Central memory CD8-positive, alpha-beta T cell (primary cell): Measurements from ENCODE around the gene PIK3R2.

Experiments used
- ATAC-seq: fragments of 150-1000 bp; cut with Tn5 transposase; replicated peaks from 2 replicates; pipeline ENCODE4 v1.10.0; 2022; ENCODE audit warnings: mild to moderate bottlenecking, moderate FRiP score, moderate number of reproducible peaks; ENCODE audit not compliant: poor library complexity, severe bottlenecking; ENCODE audit errors: extremely low read depth
- DNase-seq, 2 donors: peaks; one replicate each; pipeline ENCODE4 v3.0.0; 2021; ENCODE audit warnings: low spot score in 2 of 2
- H3K27ac Mint-ChIP-seq: one replicate; pipeline ENCODE4 v1.8.0; 2022; ENCODE audit warnings: low read depth, mild to moderate bottlenecking, moderate library complexity, mixed read lengths
- H3K27me3 Mint-ChIP-seq: one replicate; pipeline ENCODE4 v1.8.0; 2022; ENCODE audit warnings: mixed read lengths
- H3K36me3 Mint-ChIP-seq: one replicate; pipeline ENCODE4 v1.8.0; 2022; ENCODE audit warnings: mild to moderate bottlenecking, moderate library complexity, mixed read lengths; ENCODE audit not compliant: insufficient read depth
- H3K4me1 Mint-ChIP-seq: one replicate; pipeline ENCODE4 v1.8.0; 2022; ENCODE audit warnings: mixed read lengths
- H3K4me3 Mint-ChIP-seq: one replicate; pipeline ENCODE4 v1.8.0; 2022; ENCODE audit warnings: mild to moderate bottlenecking, moderate library complexity, mixed read lengths
- H3K9me3 Mint-ChIP-seq: one replicate; pipeline ENCODE4 v1.8.0; 2022; ENCODE audit warnings: mixed read lengths

Gene PIK3R2

GRCh38 chr19:18173054-18173571 is 20.1 kb downstream of the PIK3R2 start:
- peak overlapping the region; percentile 90 for H3K4me3 Mint-ChIP-seq
- peak; percentile 7 for ATAC-seq
- peaks cover 16% of the 10 kb centered on the region for H3K36me3 Mint-ChIP-seq
- peaks cover 21% of the 10 kb centered on the region for H3K4me1 Mint-ChIP-seq
- no peaks in the 10 kb centered on the region for H3K9me3 Mint-ChIP-seq
- H3K27ac Mint-ChIP-seq, result peak overlapping the region; percentile 78
- no peak for DNase-seq
- no peaks in the 10 kb centered on the region for H3K27me3 Mint-ChIP-seq

DNA sequence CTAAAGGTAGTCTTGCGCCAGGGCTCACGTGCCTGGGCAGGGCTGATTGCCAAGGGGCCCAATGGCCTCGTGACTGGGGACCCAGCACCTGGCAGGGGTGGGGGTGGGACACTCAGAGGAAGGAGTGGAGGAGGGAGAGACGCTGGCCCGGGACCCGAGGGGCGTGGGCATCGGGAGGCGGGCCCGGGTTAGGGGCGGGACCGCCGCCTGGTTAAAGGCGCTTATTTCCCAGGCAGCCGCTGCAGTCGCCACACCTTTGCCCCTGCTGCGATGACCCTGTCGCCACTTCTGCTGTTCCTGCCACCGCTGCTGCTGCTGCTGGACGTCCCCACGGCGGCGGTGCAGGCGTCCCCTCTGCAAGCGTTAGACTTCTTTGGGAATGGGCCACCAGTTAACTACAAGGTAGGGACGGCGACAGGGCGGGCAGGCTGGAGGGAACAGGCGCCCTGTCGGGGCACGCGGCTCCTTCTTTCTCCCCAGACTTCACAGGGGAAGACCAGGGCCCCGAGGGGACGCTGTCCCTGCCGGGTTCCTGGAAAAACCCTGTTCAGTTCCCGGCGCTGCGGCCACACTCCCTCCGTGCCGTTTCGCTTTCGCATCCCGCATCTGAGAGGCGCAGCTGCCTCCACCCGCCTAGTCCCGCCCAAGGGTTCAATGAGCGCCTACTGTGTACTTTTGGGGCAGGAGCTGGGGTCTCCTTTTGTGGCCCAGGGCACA is 20.8 kb downstream of the PIK3R2 start, which contains the start of gene IFI30:
TSS of gene IFI30 (plus strand) at position 242 of the 717 bp plus-strand sequence. CDS start at position 271, 29 bp downstream.
- H3K36me3 Mint-ChIP-seq, result peaks cover 15% of the 10 kb centered on the region
- ATAC-seq (peak; percentile 66), DNase-seq (no peak)
- peak within 1 kb of the TSS; percentile 78 for H3K27ac Mint-ChIP-seq
- peaks cover 18% of the 10 kb centered on the region for H3K4me1 Mint-ChIP-seq
- peak within 1 kb of the TSS; percentile 90 for H3K4me3 Mint-ChIP-seq
- H3K27me3 Mint-ChIP-seq, result no peaks in the 10 kb centered on the region
- no peaks in the 10 kb centered on the region for H3K9me3 Mint-ChIP-seq

- DNase-seq (no peak), ATAC-seq (no peak)
- no peaks in the 10 kb centered on the region for H3K27me3 Mint-ChIP-seq
- peaks cover 11% of the 10 kb centered on the region for H3K36me3 Mint-ChIP-seq
- no peak overlapping the region for H3K27ac Mint-ChIP-seq
- H3K9me3 Mint-ChIP-seq, result no peaks in the 10 kb centered on the region
- H3K4me1 Mint-ChIP-seq, result peaks cover 18% of the 10 kb centered on the region
- H3K4me3 Mint-ChIP-seq, result peak overlapping the region; percentile 90
Observed at GRCh38 chr19:18174983-18175382, 22.0 kb downstream of the PIK3R2 start.

- DNase-seq (no peak), ATAC-seq (no peak)
- no peaks in the 10 kb centered on the region for H3K9me3 Mint-ChIP-seq
- no peak overlapping the region for H3K4me3 Mint-ChIP-seq
- H3K27ac Mint-ChIP-seq, result no peak overlapping the region
- peaks cover 18% of the 10 kb centered on the region for H3K4me1 Mint-ChIP-seq
- no peaks in the 10 kb centered on the region for H3K27me3 Mint-ChIP-seq
- peaks cover 8% of the 10 kb centered on the region for H3K36me3 Mint-ChIP-seq
Observed at GRCh38 chr19:18176367-18177310, 23.7 kb downstream of the PIK3R2 start.

DNA sequence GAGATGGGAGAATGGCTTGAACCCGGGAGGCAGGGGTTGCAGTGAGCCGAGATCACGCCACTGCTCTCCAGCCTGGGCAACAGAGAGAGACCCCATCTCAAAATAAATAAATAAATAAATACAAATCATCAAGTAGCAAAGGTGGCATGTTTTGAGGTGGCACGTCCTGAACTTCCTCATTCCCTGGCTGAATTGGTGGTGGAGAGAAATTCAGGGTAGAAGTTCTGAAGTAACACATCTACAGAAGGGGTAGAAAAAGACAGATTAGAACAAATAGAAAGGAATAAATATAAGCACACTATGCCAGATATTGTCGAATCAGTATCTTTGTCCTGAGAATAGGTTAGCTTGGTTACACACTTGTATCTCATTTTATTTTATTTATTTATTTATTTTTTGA is 27.0 kb downstream of the PIK3R2 start:
- Mint-ChIP-seq H3K4me1 (no peaks in the 10 kb centered on the region), H3K27ac (no peak overlapping the region), H3K27me3 (no peaks in the 10 kb centered on the region), H3K4me3 (no peak overlapping the region), H3K36me3 (peaks cover 6% of the 10 kb centered on the region), H3K9me3 (no peaks in the 10 kb centered on the region)
- DNase-seq (no peak), ATAC-seq (no peak)

DNA sequence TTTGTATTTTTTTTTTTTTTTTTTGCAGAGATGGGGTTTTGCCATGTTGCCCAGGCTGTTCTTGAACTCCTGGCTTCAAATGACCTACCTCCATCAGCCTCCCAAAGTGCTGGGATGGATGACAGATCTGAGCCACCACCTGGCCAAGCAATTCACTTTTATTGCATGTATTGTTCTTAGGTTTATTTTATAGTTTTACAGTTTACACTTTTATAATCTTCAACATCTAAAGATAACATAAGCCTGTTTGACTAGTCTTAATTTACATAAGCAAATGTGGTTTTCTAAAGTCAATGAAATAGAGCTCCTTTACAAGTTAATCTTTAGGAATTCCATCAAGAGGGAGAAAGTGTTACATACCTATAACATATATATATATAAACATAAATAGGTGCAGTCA is 30.6 kb downstream of the PIK3R2 start:
- Mint-ChIP-seq H3K4me1 (no peaks in the 10 kb centered on the region), H3K4me3 (no peak overlapping the region), H3K36me3 (no peaks in the 10 kb centered on the region), H3K27me3 (peaks cover 9% of the 10 kb centered on the region), H3K9me3 (no peaks in the 10 kb centered on the region), H3K27ac (no peak overlapping the region)
- no peak for ATAC-seq
- no peak for DNase-seq

DNA sequence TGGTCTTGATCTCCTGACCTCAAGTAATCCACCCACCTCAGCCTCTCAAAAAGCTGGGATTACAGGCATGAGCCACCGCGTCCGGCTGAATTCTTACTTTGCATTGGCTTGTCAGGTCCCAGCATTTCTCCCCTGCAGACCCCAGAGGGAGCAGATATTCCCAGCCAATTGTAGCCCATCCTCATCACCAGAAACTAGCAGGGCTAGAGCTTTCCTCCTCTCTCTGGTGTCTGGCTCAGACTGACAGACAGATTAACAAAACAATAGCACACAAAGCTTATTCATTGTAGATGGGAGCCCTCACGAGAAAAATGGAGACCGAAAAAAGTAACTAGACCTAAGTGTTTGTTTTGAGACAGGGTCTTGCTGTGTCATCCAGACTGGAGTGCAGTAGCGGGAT is 32.6 kb downstream of the PIK3R2 start:
- Mint-ChIP-seq H3K4me1 (no peaks in the 10 kb centered on the region), H3K27ac (no peak overlapping the region), H3K9me3 (no peaks in the 10 kb centered on the region), H3K36me3 (no peaks in the 10 kb centered on the region), H3K27me3 (peaks cover 9% of the 10 kb centered on the region), H3K4me3 (no peak overlapping the region)
- DNase-seq (no peak), ATAC-seq (no peak)

- H3K9me3 Mint-ChIP-seq, result no peaks in the 10 kb centered on the region
- no peak for DNase-seq
- peaks cover 13% of the 10 kb centered on the region for H3K36me3 Mint-ChIP-seq
- peaks cover 22% of the 10 kb centered on the region for H3K4me1 Mint-ChIP-seq
- peaks cover 7% of the 10 kb centered on the region for H3K27me3 Mint-ChIP-seq
- no peak overlapping the region for H3K27ac Mint-ChIP-seq
- no peak for ATAC-seq
- H3K4me3 Mint-ChIP-seq, result no peak overlapping the region
Observed at GRCh38 chr19:18190278-18190677, 37.3 kb downstream of the PIK3R2 start.

- Mint-ChIP-seq H3K4me3 (peak overlapping the region; percentile 80), H3K4me1 (peaks cover 22% of the 10 kb centered on the region), H3K27ac (peak overlapping the region; percentile 91), H3K9me3 (no peaks in the 10 kb centered on the region), H3K36me3 (peaks cover 17% of the 10 kb centered on the region), H3K27me3 (no peaks in the 10 kb centered on the region)
- no peak for DNase-seq
- ATAC-seq, result no peak
Observed at GRCh38 chr19:18191640-18192062, 38.7 kb downstream of the PIK3R2 start.

DNA sequence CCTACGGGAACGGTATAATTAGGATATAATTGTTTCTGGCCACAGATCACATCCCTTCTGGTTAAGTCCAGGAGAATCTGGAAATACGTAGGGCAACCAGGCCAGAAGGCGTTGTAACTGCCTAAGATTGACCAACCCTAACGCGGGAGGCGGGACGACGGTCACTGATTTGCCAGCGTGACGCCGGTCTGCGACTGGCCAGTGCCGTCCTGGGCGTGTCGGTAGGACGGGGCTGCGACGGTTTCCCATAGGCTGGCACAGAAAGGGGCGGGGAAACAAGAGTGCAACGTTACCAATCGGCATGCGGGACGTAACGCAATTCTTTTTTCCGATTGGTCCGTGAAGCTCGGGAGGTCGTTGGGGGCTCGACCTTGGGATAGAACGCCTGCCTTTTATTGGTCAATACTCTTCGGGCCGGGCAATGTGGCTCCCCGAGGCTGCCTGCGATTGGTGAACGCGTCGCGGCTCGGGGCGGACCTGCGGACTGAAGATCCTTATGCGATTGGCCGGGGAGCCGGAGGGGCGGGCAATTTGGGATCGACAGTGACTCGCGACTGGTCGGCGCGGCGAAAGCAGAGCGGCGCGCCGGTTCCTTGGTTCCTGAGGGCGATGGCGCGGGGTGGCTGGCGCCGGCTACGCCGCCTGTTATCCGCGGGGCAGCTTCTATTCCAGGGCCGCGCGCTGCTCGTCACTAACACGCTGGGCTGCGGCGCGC is 39.9 kb downstream of the PIK3R2 start, which contains the start of gene MPV17L2:
TSS of gene MPV17L2 (plus strand) at position 546 of the 715 bp plus-strand sequence. CDS start at position 610, 64 bp downstream.
- peaks cover 17% of the 10 kb centered on the region for H3K36me3 Mint-ChIP-seq
- H3K4me1 Mint-ChIP-seq, result peaks cover 22% of the 10 kb centered on the region
- peak within 1 kb of the TSS; percentile 91 for H3K27ac Mint-ChIP-seq
- DNase-seq, result peak; percentile 90 to 98
- ATAC-seq, result peak; percentile 87
- H3K9me3 Mint-ChIP-seq, result no peaks in the 10 kb centered on the region
- H3K4me3 Mint-ChIP-seq, result peak within 1 kb of the TSS; percentile 80
- H3K27me3 Mint-ChIP-seq, result no peaks in the 10 kb centered on the region

- Mint-ChIP-seq H3K4me1 (peaks cover 22% of the 10 kb centered on the region), H3K27me3 (no peaks in the 10 kb centered on the region), H3K4me3 (peak overlapping the region; percentile 80), H3K36me3 (peaks cover 17% of the 10 kb centered on the region), H3K9me3 (no peaks in the 10 kb centered on the region), H3K27ac (peak overlapping the region; percentile 91)
- no peak for DNase-seq
- no peak for ATAC-seq
Observed at GRCh38 chr19:18193388-18194180, 40.6 kb downstream of the PIK3R2 start.
